HL-60/S4 treated with retinoic acid at 250 ng/mL for 4 days and 3 days (cell line): ENCODE measurements around the gene MON2.
"Not testable (repeated sequence)": the region's sequence is repeated elsewhere in the genome, so short reads cannot be mapped to it uniquely, and the experiment has no call there.

ENCODE experiments used
- in situ Hi-C: fragments of 300-500 bp; cut with MboI; formaldehyde crosslinking; loops from 2 replicates; pipeline ENCODE4 v1.7.0; 2022; ENCODE audit warnings: low sequenced_read_pairs

The MON2 gene

DNA sequence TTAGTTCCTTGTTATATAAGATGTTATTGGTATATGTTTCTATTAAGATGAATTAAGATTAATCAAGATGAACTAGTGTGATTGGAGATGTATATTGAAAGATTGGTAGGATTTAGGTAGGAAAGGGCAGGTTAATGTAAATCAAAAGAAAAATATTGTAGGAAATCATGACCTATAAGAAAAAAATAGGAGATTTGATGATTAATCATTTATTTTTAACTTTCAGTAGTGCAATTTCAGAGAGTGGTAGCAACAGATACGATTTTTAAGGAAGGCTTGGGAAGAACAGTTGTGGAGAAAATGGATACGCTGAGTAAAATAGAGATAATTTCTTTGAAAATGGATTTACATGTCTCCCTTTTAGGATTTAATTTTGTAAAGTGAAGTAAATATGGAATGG is 73.7 kb downstream of the MON2 start:
- in situ Hi-C loops, result no loop called here

DNA sequence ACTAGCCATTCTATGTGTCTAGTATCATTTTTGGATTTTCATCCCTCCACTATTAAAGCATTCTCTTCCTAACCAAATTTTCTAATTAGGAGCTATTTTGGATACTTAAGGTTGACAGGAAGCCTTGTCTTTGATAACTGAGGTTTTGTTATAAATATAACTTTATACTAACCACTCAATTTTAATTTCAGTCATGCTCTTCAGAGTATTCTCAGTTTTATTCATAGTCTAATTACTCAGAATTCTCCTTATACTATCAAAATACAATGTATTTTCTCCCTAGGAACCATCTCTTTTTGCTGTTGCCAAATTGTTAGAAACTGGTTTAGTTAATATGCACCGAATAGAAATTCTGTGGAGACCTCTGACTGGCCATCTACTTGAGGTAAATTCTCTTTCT is 76.2 kb downstream of the MON2 start:
- in situ Hi-C loops, result no loop called here

DNA sequence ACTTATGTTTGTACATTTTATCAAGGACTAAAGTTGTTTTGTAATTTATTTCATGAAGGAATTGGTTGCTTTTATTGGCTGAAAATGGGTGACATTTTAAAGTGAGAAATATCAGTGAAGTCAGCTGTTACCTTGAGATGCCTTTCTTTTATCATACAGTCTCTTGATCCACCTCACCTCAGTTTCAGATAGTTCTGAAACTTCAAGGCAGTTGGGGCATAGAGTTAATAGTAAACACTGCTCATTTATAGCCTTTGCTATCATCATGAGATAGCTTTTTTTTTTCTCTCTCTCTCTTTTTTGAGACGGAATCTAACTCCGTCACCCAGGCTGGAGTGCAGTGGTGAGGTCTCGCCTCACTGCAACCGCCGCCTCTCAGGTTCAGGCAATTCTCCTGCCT is 76.7 kb downstream of the MON2 start:
- in situ Hi-C loops, result no loop called here

DNA sequence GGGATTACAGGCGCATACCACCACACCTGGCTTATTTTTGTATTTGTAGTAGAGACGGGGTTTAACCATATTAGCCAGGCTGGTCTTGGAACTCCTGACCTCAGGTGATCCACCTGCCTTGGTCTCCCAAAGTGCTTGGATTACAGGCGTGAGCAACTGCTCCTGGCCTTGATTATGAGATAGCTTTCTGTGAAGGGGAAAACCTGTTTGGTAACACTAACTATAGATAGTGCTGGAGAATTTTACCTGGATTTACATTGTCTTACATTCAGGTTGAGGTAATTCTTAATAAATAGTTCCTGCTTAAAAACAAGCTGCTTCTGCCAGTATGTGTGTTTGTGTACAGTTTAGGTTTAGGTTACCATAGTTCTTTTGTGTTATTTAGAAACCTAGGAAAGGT is 77.1 kb downstream of the MON2 start:
- in situ Hi-C loops, result no loop called here

DNA sequence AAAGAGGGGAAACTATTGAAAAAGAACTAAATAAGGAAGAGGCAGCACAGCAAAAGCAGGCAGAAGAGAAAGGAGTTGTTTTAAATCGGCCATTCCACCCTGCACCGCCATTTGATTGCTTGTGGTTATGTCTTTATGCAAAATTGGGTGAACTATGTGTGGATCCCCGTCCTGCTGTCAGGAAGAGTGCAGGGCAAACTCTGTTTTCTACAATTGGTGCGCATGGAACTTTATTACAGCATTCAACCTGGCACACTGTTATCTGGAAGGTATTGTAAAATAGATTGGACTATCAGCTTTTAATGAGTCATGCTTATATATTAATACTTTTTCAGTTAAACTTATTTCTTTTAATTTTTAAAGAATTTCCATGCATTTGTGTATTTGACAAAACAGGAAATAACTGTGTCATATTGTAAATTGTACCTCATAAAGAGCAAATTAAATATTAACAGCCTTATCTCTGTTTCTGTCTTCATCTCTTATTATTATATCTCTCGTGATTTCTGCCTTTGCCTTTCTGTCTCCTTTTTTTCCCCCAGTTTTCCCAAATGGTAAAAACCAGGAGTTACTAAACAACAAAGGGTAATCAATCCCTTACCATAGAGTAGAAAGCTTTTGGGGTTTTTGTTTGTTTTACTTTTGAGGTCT is 86.4 kb downstream of the MON2 start:
- in situ Hi-C loops, result no loop called here

DNA sequence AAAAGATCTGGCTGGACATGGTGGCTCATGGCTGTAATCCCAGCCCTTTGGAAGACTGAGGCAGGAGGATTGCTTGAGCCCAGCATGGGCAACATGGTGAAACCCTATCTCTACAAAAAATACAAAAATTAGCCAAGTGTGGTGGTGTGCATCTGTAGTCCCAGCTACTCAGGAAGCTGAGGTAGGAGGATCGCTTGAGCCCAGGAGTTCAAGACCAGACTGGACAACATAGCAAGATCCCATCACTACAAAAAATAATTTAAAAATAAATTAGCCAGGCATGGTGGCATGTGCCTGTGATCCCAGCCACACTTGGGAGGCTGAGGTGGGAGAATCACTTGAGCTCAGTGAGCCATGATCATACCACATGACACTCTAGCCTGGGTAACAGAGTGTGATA is 92.7 kb downstream of the MON2 start:
- in situ Hi-C loops, result not testable (repeated sequence)

DNA sequence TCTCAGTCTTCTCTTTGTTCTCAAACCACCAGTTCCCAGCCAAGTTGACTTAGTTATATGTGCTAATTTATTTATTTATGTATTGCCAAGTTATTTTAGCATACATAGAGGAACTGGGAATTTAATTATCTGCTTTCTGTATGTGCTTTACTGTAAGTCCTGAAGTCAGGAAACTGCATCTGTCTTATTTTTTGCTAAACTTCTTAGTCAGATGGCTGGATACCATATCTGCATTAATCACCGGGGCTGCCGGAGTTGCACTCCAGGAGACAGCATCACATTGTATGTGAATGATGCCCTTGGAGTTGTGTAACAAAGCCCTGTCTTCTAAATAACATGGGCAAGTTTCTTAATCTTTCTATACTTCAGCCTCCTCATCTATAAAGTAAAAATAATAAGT is 96.2 kb downstream of the MON2 start:
- in situ Hi-C loops, result no loop called here

DNA sequence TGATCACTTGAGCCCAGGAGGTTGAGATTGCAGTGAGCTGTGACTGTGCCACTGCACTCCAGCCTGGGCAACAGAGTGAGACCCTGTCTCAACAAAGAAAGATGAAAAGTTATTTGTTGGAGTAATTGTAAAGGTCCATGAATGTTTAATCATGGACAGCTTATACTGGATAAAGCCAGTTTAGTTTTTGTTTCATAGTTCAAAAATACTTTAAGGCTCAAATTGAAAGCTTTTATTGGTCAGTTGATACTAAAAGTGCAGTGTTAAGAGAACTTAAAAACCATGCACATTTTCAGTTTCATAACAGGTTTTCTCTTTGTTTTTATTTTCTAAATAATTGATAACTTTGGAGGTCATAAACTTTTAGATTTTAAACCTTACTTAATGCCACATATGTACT is 108.4 kb downstream of the MON2 start:
- in situ Hi-C loops, result loop anchor here (25.0 kb wide), 1 partner anchor 487 kb away; no protein-coding TSS in a partner anchor

DNA sequence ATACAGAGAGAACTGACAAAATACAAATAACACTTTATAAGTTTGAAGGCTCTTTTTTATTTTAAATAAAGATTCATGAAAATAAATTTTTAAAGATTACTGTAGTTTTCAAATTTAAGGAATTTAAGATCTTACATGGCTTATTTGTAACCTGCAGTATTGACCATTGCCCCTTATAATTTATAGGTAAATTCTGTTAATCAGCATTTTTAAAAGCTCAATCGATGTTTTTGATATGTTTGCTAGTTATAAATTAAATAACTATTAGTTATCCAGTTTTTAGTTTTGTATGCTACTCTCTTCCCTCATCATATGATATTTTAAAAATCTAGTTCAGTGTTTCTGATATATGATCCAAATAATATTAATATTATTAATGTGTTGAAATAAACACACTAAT is 109.9 kb downstream of the MON2 start:
- in situ Hi-C loops, result loop anchor here (25.0 kb wide), 1 partner anchor 486 kb away; no protein-coding TSS in a partner anchor

DNA sequence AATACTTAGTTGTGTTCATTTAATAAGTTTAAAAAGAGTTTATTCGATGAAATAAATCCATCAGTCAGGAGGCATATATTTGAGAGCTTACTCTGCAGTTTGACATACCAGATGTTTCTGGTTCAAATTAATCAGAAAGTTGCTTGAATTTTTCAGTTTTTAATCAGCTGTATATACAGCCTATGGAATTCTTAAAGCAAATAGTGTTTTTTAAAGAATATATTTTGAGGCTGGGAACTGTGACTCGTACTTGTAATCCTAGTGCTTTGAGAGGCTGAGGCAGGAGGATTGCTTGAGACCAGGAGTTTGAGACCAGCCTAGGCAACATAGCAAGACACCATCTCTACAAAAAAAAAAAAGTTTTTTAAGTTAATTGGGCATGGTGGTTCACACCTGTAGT is 112.1 kb downstream of the MON2 start:
- in situ Hi-C loops, result loop anchor here (25.0 kb wide), 1 partner anchor 484 kb away; no protein-coding TSS in a partner anchor

DNA sequence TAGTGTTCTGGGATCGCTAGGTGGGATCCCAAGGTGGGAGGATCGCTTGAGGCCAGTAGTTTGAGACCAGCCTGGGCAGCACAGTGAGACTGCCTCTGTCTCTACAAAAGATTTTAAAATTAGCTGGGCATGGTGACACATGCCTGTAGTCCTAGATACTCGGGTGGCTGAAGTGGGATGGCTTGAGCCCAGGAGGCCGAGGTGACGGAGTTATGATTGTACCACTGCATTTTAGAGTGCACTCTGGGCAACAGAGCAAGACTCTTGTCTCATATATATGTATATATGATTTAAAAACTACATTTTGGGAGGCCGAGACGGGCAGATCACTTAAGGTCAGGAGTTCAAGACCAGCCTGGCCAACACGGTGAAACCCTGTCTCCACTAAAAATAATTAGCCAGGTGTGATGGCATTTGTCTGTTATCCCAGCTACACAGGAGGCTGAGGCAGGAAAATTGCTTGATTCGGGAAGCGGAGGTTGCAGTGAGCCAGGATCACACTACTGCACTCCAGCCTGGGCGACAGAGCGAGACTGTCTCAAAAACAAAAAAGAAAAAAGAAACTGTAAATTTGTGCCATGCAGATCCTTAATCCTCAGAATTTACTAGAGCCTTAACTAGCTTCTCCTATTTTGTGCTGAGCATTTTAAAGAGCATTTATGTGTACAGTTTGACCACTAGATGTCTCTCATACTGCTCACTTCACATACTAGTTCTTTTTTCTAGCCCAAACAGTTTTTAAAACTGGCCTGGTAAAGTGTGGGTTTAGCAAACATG is 114.8 kb downstream of the MON2 start:
- in situ Hi-C loops, result loop anchor here (25.0 kb wide), 1 partner anchor 481 kb away; no protein-coding TSS in a partner anchor

DNA sequence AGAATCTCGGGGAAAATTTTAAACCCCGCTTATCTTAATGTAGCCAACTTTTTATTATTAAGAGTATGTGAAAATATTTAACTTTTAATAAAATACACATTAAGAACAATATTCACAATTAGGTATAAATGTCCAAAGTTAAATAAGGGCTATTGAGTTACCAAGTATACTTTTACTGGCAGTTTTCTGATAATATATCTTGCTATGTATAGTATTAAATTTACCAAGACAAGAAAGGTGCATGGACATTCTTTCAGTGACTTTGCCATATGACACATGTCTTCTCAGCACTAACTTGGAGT is 115.4 kb downstream of the MON2 start:
- in situ Hi-C loops, result loop anchor here (25.0 kb wide), 1 partner anchor 480 kb away; no protein-coding TSS in a partner anchor

DNA sequence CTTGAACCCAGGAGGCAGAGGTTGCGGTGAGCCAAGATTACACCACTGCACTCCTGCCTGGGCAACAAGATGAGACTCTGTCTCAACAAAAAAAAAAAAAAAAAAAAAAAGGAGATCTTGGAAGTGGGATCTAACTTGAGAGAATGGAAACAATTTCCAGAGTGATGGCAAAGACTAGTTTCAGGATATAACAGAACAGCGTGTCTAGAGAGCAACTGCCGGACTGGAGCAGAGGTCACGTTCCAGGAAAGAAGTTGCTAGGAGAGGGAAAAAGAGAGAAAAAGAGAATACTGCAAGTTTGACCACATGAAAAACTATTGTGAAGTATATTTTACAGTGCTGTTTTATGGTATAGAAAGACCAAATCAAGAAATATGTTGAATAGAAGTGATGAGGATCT is 118.0 kb downstream of the MON2 start:
- in situ Hi-C loops, result loop anchor here (25.0 kb wide), 1 partner anchor 478 kb away; no protein-coding TSS in a partner anchor

DNA sequence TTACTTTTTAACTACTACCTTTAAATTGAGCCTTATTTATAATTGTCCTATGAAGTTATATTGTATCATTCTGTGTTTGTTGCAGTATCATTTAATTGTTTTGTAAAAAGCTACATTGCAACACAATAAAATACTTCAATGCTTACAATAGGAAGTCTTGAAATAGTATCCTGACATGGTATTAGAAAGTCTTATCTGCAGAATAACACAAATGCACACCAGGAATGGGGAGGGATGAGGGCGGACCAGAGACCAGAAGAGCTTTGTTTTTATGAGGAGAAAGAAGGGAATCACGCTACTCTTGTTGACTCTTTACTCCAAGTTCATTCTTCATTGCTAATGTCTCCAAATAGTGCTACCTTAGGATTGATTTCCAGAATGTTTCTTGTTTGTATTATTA is 120.2 kb downstream of the MON2 start:
- in situ Hi-C loops, result loop anchor here (25.0 kb wide), 1 partner anchor 475 kb away; no protein-coding TSS in a partner anchor

DNA sequence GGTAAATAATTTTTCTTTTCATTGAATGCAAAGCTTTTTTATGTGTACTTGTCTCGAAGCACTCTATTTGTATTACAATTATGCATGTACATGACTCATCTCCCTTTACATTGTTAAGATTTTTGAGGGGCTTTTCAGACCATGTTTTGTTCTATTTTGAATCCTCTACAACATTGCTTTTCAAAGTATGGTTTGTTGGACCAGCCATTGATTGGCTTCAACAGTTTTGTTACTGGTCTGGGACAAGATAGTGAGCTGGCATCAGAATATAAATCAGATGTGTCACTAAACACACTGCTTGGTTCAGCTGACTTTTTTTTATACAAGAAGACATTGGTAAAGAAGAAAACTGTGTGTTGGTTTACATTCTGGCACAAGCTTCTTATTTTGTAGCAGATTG is 122.3 kb downstream of the MON2 start:
- in situ Hi-C loops, result loop anchor here (25.0 kb wide), 1 partner anchor 473 kb away; no protein-coding TSS in a partner anchor

DNA sequence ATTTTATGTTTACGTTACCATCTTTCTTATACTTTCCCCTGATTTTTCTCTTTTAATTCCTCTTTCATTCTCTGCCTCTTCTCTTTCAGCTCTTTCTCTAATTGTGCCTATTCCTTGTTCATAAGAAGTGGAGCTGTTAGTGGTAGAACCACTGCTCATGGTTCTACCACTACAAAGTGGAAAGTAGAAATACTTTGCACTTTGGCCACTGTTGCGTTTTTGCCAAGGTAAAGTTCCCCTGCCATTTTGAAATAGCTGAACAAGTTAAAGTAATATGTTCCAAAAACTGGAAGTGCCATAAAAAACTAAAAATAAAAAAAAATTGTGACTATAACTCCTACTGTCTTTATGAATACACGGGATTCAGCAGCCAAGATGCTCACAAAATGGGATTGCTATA is 130.6 kb downstream of the MON2 start:
- in situ Hi-C loops, result loop anchor here (10.0 to 25.0 kb wide), 2 partner anchors 198 to 465 kb away; no protein-coding TSS in a partner anchor

DNA sequence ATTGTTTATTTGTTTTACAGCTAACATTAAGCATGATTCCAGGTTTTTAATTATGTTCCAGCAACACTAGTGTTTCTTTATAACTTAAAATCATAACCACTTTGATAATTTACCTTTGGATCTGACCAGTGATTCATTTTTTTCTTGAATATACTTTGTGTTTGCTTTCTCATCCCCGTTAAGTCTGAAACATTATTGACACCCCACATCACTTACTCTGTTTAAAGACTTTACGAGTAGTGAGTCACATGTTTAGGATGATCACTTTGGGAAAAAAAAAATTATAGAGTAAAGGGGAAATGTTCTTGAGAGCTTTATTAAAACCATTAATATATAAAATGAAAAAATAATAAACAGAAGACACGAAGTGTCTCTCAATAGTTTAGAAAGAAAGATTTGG is 132.2 kb downstream of the MON2 start:
- in situ Hi-C loops, result loop anchor here (10.0 to 25.0 kb wide), 2 partner anchors 196 to 463 kb away; no protein-coding TSS in a partner anchor

DNA sequence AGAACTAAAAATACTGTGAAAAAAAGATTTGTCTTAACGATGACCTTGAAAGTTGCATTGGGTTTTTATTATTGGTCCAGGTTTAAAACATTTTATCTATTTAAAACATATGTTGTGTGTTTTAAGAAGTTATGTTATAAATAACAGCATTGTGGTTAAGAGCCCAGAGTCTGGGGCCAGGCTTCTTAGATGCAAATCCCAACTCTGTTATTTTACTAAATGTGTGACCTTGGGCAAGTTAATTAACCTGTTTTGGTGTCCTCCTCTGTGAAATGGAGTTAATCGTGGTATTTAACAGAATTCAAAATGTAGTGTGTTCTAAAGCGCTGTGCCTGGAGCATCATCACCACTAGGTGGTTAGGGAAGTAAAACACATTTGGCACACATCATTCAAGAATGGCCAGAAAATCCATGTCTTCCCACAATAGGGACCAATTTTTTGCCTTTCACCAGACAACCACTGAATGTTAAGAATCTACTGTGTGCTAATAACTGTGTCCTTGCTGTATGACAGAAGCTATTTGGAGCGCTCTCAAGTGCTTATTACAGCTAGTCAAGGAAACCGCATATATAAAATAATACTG is 133.3 kb downstream of the MON2 start:
- in situ Hi-C loops, result loop anchor here (10.0 to 25.0 kb wide), 2 partner anchors 195 to 462 kb away; no protein-coding TSS in a partner anchor

DNA sequence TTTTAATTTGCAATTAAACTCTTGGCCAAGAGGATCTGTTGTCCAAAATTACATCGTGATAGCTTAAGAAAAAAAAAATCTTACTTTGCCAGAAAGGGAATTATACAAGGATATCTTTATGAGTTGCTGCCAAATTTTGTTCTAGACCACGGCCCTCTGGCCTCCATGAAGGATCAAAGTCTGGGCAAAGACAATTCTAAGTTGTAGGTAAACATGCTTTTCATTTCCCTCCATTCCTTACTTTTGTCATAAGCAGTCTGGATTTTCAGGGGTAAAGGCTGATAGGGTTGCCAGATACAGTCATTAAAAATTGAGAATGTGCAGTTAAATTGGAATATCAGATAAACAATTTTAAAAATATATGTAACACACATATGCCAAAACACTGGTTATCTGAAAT is 135.1 kb downstream of the MON2 start:
- in situ Hi-C loops, result no loop called here

DNA sequence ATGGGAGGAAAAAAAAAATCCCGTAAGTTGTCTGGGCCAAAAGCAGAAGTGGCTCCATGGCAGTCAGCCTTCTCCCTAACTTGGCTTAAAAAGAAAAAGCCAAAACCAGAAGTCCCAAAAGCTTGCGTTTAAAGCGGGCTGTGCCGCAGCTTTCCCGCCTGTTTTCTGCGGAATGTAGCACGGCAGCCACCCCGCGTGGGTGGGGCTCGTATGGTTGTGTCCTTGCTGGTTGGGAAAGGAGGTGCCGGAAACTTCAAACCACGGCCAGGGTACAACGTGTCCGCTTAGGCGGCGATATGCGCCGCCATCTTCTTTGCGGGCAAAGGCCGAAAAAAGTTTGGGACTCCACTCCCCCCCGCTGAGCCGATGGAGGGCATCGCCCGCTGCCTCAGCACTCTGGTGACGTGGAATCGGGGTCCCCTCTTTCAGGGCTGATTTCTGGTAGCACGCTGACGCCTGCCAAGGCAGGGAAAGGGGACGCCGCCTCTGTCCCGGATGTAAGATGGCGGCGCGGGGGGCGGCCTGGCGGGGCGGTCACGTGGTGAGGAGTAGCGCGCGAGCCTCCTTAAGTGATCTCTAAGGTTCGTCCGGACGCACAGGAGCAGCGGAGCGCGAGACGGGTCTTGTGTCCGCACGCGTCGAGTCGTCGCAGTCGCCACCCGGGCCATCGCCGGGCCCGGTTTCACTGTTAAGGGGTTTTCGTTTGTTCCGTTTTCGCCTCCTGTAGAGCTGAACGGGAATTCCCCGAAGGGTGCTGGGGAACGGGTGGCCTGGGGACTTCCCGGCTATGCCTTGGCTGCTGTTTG is 135.8 kb downstream of the MON2 start:
- in situ Hi-C loops, result no loop called here
